WTC11 (cell line): ENCODE data around the gene MGAM2. TPM values are rescaled to one million over a fixed set of nuclear protein-coding genes. Genes with fewer than 3 reads are reported as not detected.

Experiments used
- ATAC-seq: fragments of 200-7000 bp; cut with Tn5 transposase; 2 replicates; pipeline ENCODE4 v1.10.0; 2021; ENCODE audit warnings: mild to moderate bottlenecking, moderate library complexity
- CTCF ChIA-PET: fragments of 300-600 bp; sonication (Branson Sonifier 250); formaldehyde crosslinking; loops from one replicate; lab custom pipeline; 2021; ENCODE audit warnings: antibody characterized with exemption; lab: Charles Lee
- POLR2A ChIA-PET: fragments of 350-600 bp; sonication (Branson Sonifier 250); formaldehyde crosslinking; loops from one replicate; lab custom pipeline; 2021; ENCODE audit warnings: antibody characterized with exemption; lab: Charles Lee
- DNase-seq: peaks from one replicate; pipeline ENCODE4 v3.0.0; 2021; ENCODE audit warnings: low spot score
- H3K27ac Mint-ChIP-seq: 2 replicates; pipeline ENCODE4 v1.8.0; 2021; ENCODE audit warnings: mixed read lengths
- H3K27me3 Mint-ChIP-seq: 2 replicates; pipeline ENCODE4 v1.8.0; 2021; ENCODE audit warnings: low read depth, mild to moderate bottlenecking, moderate library complexity, mixed read lengths
- H3K36me3 Mint-ChIP-seq: 2 replicates; pipeline ENCODE4 v1.8.0; 2021; ENCODE audit warnings: mixed read lengths
- H3K4me1 Mint-ChIP-seq: 2 replicates; pipeline ENCODE4 v1.8.0; 2022; ENCODE audit warnings: mixed read lengths
- H3K4me3 Mint-ChIP-seq: 2 replicates; pipeline ENCODE4 v1.8.0; 2021; ENCODE audit warnings: mild to moderate bottlenecking, moderate library complexity, mixed read lengths
- H3K9me3 Mint-ChIP-seq: 2 replicates; pipeline ENCODE4 v1.8.0; 2021; ENCODE audit warnings: mixed read lengths
- ESRRA ChIP-seq: sonication (generic); formaldehyde crosslinking; IDR thresholded peaks from 2 replicates; pipeline ENCODE4 v1.8.1; 2022; ENCODE audit warnings: mild to moderate bottlenecking, missing genetic modification reagents, borderline replicate concordance
- HMGA2 ChIP-seq: fragments of 250-450 bp; sonication (Bioruptor Pico); IDR thresholded peaks from 2 replicates; pipeline ENCODE4 v1.4.0; 2021; ENCODE audit warnings: mild to moderate bottlenecking, moderate library complexity
- KAT7 ChIP-seq: sonication (generic); formaldehyde crosslinking; IDR thresholded peaks from 2 replicates; pipeline ENCODE4 v1.8.1; 2023; ENCODE audit warnings: missing genetic modification reagents, mild to moderate bottlenecking, borderline replicate concordance
- NR2C2 ChIP-seq: sonication (generic); formaldehyde crosslinking; IDR thresholded peaks from 2 replicates; pipeline ENCODE4 v1.8.0; 2022; ENCODE audit warnings: mild to moderate bottlenecking, missing genetic modification reagents
- SOX15 ChIP-seq: fragments of 250-450 bp; sonication (Bioruptor Pico); IDR thresholded peaks from 2 replicates; pipeline ENCODE4 v1.9.0; 2021; ENCODE audit warnings: mild to moderate bottlenecking
- TP53 ChIP-seq: sonication (generic); formaldehyde crosslinking; IDR thresholded peaks from 2 replicates; pipeline ENCODE4 v1.8.1; 2023; ENCODE audit warnings: mild to moderate bottlenecking, missing genetic modification reagents
- ZBTB21 ChIP-seq: sonication (generic); formaldehyde crosslinking; IDR thresholded peaks from 2 replicates; pipeline ENCODE4 v1.8.1; 2023; ENCODE audit warnings: mild to moderate bottlenecking, missing genetic modification reagents, borderline replicate concordance
- total RNA-seq: library from RNA; stranded (reverse); gene quantifications from 3 replicates; pipeline ENCODE4 v1.2.3, GENCODE V29; 2021
- TF ChIP-seq, protein P1 (sequence below): sonication (generic); formaldehyde crosslinking; IDR thresholded peaks from 2 replicates; pipeline ENCODE4 v1.8.1; 2023; ENCODE audit warnings: mild to moderate bottlenecking, missing genetic modification reagents, moderate library complexity
- TF ChIP-seq, protein P2 (sequence below): fragments of 250-450 bp; sonication (Bioruptor Pico); IDR thresholded peaks from 2 replicates; pipeline ENCODE4 v1.8.0; 2021; ENCODE audit warnings: mild to moderate bottlenecking
- TF ChIP-seq, protein P3 (sequence below): sonication (generic); formaldehyde crosslinking; IDR thresholded peaks from 2 replicates; pipeline ENCODE4 v1.8.1; 2022; ENCODE audit warnings: missing genetic modification reagents, borderline replicate concordance
- TF ChIP-seq, protein P4 (sequence below): fragments of 250-450 bp; sonication (Bioruptor Pico); IDR thresholded peaks from 2 replicates; pipeline ENCODE4 v1.9.0; 2021; ENCODE audit warnings: mild to moderate bottlenecking, borderline replicate concordance
- TF ChIP-seq, protein P5 (sequence below): sonication (generic); formaldehyde crosslinking; IDR thresholded peaks from 2 replicates; pipeline ENCODE4 v1.8.1; 2023; ENCODE audit warnings: mild to moderate bottlenecking, moderate library complexity, missing genetic modification reagents
- TF ChIP-seq, protein P6 (sequence below): sonication (generic); formaldehyde crosslinking; IDR thresholded peaks from 2 replicates; pipeline ENCODE4 v1.8.0; 2022; ENCODE audit warnings: mild to moderate bottlenecking, missing genetic modification reagents

The MGAM2 gene
- total RNA-seq, 1 experiment from 2014 or later, result not detected

DNA sequence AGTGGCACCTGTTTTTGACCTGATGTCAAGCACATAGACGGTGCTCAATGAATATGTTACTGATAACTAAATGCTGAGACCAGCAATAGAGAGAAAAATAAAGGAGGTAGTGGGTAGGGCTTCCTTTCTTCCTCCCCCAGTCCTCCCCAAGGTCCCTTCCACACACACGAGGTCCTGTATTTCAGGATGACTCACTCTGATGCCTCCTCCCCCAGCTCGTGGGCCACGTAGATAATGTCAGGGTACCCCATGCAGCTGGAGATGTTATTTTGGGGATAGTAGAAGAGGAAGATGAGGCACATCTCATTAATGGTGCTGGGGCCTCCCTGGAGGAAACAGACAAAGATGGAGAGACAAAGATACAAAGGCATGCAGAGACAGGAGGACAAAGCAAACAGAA lies 129.0 kb downstream of the MGAM2 start (continued):
- TF ChIP-seq, protein P1, sequence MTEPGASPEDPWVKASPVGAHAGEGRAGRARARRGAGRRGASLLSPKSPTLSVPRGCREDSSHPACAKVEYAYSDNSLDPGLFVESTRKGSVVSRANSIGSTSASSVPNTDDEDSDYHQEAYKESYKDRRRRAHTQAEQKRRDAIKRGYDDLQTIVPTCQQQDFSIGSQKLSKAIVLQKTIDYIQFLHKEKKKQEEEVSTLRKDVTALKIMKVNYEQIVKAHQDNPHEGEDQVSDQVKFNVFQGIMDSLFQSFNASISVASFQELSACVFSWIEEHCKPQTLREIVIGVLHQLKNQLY (CRISPR knock-in tag), result no peak
- TF ChIP-seq, protein P2, sequence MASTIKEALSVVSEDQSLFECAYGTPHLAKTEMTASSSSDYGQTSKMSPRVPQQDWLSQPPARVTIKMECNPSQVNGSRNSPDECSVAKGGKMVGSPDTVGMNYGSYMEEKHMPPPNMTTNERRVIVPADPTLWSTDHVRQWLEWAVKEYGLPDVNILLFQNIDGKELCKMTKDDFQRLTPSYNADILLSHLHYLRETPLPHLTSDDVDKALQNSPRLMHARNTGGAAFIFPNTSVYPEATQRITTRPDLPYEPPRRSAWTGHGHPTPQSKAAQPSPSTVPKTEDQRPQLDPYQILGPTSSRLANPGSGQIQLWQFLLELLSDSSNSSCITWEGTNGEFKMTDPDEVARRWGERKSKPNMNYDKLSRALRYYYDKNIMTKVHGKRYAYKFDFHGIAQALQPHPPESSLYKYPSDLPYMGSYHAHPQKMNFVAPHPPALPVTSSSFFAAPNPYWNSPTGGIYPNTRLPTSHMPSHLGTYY (CRISPR knock-in tag), result no peak
- TF ChIP-seq, protein P3, sequence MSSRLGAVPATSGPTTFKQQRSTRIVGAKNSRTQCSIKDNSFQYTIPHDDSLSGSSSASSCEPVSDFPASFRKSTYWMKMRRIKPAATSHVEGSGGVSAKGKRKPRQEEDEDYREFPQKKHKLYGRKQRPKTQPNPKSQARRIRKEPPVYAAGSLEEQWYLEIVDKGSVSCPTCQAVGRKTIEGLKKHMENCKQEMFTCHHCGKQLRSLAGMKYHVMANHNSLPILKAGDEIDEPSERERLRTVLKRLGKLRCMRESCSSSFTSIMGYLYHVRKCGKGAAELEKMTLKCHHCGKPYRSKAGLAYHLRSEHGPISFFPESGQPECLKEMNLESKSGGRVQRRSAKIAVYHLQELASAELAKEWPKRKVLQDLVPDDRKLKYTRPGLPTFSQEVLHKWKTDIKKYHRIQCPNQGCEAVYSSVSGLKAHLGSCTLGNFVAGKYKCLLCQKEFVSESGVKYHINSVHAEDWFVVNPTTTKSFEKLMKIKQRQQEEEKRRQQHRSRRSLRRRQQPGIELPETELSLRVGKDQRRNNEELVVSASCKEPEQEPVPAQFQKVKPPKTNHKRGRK (CRISPR knock-in tag), result no peak
- no peak for TF ChIP-seq HMGA2
- TF ChIP-seq NR2C2 (CRISPR knock-in tag), result no peak
- no peak for TF ChIP-seq ESRRA (CRISPR knock-in tag)
- TF ChIP-seq, protein P4, sequence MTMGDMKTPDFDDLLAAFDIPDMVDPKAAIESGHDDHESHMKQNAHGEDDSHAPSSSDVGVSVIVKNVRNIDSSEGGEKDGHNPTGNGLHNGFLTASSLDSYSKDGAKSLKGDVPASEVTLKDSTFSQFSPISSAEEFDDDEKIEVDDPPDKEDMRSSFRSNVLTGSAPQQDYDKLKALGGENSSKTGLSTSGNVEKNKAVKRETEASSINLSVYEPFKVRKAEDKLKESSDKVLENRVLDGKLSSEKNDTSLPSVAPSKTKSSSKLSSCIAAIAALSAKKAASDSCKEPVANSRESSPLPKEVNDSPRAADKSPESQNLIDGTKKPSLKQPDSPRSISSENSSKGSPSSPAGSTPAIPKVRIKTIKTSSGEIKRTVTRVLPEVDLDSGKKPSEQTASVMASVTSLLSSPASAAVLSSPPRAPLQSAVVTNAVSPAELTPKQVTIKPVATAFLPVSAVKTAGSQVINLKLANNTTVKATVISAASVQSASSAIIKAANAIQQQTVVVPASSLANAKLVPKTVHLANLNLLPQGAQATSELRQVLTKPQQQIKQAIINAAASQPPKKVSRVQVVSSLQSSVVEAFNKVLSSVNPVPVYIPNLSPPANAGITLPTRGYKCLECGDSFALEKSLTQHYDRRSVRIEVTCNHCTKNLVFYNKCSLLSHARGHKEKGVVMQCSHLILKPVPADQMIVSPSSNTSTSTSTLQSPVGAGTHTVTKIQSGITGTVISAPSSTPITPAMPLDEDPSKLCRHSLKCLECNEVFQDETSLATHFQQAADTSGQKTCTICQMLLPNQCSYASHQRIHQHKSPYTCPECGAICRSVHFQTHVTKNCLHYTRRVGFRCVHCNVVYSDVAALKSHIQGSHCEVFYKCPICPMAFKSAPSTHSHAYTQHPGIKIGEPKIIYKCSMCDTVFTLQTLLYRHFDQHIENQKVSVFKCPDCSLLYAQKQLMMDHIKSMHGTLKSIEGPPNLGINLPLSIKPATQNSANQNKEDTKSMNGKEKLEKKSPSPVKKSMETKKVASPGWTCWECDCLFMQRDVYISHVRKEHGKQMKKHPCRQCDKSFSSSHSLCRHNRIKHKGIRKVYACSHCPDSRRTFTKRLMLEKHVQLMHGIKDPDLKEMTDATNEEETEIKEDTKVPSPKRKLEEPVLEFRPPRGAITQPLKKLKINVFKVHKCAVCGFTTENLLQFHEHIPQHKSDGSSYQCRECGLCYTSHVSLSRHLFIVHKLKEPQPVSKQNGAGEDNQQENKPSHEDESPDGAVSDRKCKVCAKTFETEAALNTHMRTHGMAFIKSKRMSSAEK (CRISPR knock-in tag), result no peak
- no peak for TF ChIP-seq SOX15 (CRISPR knock-in tag)
- no peak for TF ChIP-seq KAT7 (CRISPR knock-in tag)

DNA sequence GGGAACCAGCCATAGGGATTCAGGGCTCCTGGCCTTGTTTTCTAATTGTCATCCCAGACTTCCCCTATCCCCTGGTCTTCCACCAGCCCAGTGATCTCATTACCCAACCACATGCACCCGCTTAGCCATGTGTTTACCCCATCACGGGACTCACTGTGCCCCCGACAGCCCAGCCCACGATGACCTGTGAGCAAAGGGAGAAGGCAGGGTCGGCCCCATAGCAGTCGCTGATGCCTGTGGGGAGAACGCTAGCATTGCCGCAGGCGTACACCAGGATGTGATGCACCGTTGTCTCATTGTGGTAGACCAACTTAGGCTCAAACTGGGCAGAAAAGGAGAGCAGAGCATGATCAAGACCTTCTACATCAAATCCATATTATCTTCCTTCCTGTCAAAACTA lies 132.3 kb downstream of the MGAM2 start:
- Mint-ChIP-seq H3K4me1 (peaks cover 5% of the 10 kb centered on the region), H3K27me3 (peaks cover 5% of the 10 kb centered on the region), H3K4me3 (no peak overlapping the region), H3K9me3 (peaks cover 3% of the 10 kb centered on the region; the same call in 1 of the 2 replicates)
- DNase-seq (no peak), ATAC-seq (no peak)
- POLR2A ChIA-PET, result no interaction called here
- CTCF ChIA-PET, result interaction anchor here (1.5 kb wide), 1 partner anchor 57 kb away, joined by 6 read pairs; no protein-coding TSS in a partner anchor
- no peak for TF ChIP-seq ZBTB21 (CRISPR knock-in tag)
- TF ChIP-seq, all 79 proteins: peak for 0
- Mint-ChIP-seq H3K36me3 (no peaks in the 10 kb centered on the region), H3K27ac (no peak overlapping the region)

DNA sequence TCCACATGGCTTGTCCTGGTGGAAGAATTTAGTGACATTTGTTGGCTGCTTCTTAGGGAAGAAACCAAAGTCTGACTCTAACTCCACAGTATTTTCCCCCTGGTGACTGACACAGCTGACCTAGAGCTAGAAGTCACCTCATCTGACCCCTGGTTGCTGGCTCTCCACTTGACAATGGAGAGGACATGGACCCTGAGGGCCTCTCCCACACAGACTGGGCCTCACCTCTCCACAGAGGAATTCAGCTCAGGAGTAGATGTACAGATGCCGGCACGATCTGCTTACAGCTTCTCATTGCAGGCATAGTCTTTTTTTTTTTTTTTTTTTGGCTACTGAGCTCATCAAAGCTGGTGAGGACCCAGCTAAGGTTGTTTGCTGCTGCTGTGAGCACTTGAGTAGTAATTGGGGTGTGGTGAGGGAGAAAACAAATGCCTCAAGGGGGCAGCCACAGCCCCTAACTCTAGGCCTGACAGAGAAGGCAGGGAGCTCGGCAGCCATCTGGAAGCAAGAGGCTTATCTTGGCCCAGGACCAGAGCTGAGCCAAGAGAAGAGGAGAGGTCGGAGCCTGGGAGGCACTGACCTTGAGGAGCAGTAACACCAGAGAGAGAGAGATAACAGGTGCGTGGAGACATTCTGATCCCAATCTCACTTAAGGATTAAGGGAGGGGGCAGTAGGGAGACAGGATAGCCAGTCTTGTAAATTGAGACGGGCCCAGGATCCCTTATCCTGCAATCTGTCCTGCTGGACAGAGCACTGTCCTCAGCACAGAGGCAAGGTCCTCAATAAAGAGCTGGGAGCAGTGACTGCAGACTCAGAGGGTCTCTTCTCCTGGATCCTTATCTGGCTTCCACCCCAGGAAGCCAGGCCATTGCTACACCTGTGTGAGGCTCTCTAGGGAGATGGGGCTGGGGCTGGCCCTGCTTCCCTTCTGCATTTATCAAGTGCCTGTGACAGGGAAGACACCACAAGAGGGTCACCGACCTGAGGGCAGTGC lies 136.9 kb downstream of the MGAM2 start:
- Mint-ChIP-seq H3K27me3 (no peaks in the 10 kb centered on the region; the same call in 1 of the 2 replicates), H3K9me3 (peaks cover 3% of the 10 kb centered on the region; the same call in 1 of the 2 replicates), H3K36me3 (no peaks in the 10 kb centered on the region), H3K4me3 (no peak overlapping the region), H3K27ac (no peak overlapping the region), H3K4me1 (peaks cover 16% of the 10 kb centered on the region)
- ATAC-seq (peak; percentile 86), DNase-seq (peak; percentile 25)
- ChIA-PET CTCF (interaction anchor here (0.6 to 4.2 kb wide), 20 partner anchors 9 to 1768 kb away, joined by 3 to 20 read pairs (median 4); no protein-coding TSS in a partner anchor), POLR2A (no interaction called here)
- TF ChIP-seq TP53 (CRISPR knock-in tag), result no peak
- TF ChIP-seq, protein P5, sequence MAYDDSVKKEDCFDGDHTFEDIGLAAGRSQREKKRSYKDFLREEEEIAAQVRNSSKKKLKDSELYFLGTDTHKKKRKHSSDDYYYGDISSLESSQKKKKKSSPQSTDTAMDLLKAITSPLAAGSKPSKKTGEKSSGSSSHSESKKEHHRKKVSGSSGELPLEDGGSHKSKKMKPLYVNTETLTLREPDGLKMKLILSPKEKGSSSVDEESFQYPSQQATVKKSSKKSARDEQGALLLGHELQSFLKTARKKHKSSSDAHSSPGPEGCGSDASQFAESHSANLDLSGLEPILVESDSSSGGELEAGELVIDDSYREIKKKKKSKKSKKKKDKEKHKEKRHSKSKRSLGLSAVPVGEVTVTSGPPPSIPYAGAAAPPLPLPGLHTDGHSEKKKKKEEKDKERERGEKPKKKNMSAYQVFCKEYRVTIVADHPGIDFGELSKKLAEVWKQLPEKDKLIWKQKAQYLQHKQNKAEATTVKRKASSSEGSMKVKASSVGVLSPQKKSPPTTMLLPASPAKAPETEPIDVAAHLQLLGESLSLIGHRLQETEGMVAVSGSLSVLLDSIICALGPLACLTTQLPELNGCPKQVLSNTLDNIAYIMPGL (CRISPR knock-in tag), result no peak
- TF ChIP-seq, protein P6, sequence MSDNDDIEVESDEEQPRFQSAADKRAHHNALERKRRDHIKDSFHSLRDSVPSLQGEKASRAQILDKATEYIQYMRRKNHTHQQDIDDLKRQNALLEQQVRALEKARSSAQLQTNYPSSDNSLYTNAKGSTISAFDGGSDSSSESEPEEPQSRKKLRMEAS (CRISPR knock-in tag), result no peak
- TF ChIP-seq, protein P4 (CRISPR knock-in tag), result no peak
